Sciatic nerve (tissue), 2 donors: ENCODE results near the gene ZC3HAV1. TPM values are rescaled to one million over a fixed set of nuclear protein-coding genes. Genes with fewer than 3 reads are reported as not detected.
"Not testable (repeated sequence)": the region's sequence is repeated elsewhere in the genome, so short reads cannot be mapped to it uniquely, and the experiment has no call there.

Source experiments
- ATAC-seq: fragments of 200-7000 bp; cut with Tn5 transposase; one replicate; pipeline ENCODE4 v1.9.1; 2020; ENCODE audit warnings: mild to moderate bottlenecking, moderate library complexity
- DNase-seq: peaks from one replicate; pipeline ENCODE4 v3.0.0-alpha.2; 2020; ENCODE audit warnings: low spot score
- intact Hi-C: fragments of 100-400 bp; cut with DNase I; formaldehyde crosslinking; loops from one replicate; pipeline ENCODE4 v1.14.2; 2022
- total RNA-seq: library from RNA; stranded (reverse); fragmentation: NEBNext Ultra II Directional; extraction: Animal tissue kit (Norgen Biotek cat#: 25700); gene quantifications from one replicate; pipeline ENCODE4 v1.2.1, GENCODE V29; 2021
- donor health status: DM: no; HTN: no; CAD: no.
- donor health status: DM: no; HTN: no; CAD: no.

ZC3HAV1 gene
- 38.2 TPM for total RNA-seq

- peak; percentile 89 for DNase-seq
- intact Hi-C loops, result no loop called here
- ATAC-seq, result peak; percentile 96
These were observed at the start of gene ZC3HAV1 for GRCh38 chr7:139109188-139109982. TSS of gene ZC3HAV1 (minus strand) at chr7:139109720. CDS start at chr7:139109331, 389 bp downstream.

- no peak for DNase-seq
- no peak for ATAC-seq
- intact Hi-C loops, result no loop called here
These were observed 44.3 kb upstream of the ZC3HAV1 start for GRCh38 chr7:139153832-139154231.

- no peak for ATAC-seq
- no peak for DNase-seq
- intact Hi-C loops, result no loop called here
These were observed 42.6 kb upstream of the ZC3HAV1 start for GRCh38 chr7:139152149-139152548.

- DNase-seq, result no peak
- intact Hi-C loops, result no loop called here
- ATAC-seq, result no peak
These were observed 29.6 kb upstream of the ZC3HAV1 start for GRCh38 chr7:139139150-139139549.

- ATAC-seq (peak; percentile 99), DNase-seq (peak; percentile 90)
- intact Hi-C loops, result no loop called here
These were observed 24.0 kb upstream of the ZC3HAV1 start for GRCh38 chr7:139133335-139134139.

- intact Hi-C loops, result no loop called here
- no peak for DNase-seq
- ATAC-seq, result peak; percentile 15
These were observed 23.4 kb upstream of the ZC3HAV1 start for GRCh38 chr7:139132887-139133286.

GRCh38 chr7:139131601-139132041 is 22.1 kb upstream of the ZC3HAV1 start:
- DNase-seq (no peak), ATAC-seq (no peak)
- intact Hi-C loops, result no loop called here

- ATAC-seq, DNase-seq, intact Hi-C loops: not testable (repeated sequence)
These were observed 20.3 kb upstream of the ZC3HAV1 start for GRCh38 chr7:139129814-139130213.

- intact Hi-C loops, result no loop called here
- ATAC-seq, result no peak
- DNase-seq, result no peak
These were observed 18.1 kb upstream of the ZC3HAV1 start for GRCh38 chr7:139127648-139128047.

- intact Hi-C loops, result no loop called here
- ATAC-seq (no peak), DNase-seq (no peak)
These were observed 16.1 kb upstream of the ZC3HAV1 start for GRCh38 chr7:139125657-139126056.

GRCh38 chr7:139124995-139125394 is 15.5 kb upstream of the ZC3HAV1 start:
- intact Hi-C loops, DNase-seq, ATAC-seq: not testable (repeated sequence)

- DNase-seq, result no peak
- intact Hi-C loops, result no loop called here
- ATAC-seq, result no peak
These were observed 14.8 kb upstream of the ZC3HAV1 start for GRCh38 chr7:139124084-139124914.

GRCh38 chr7:139119486-139119849 is 9.9 kb upstream of the ZC3HAV1 start:
- intact Hi-C loops, result no loop called here
- ATAC-seq, result no peak

GRCh38 chr7:139118805-139119485 is 9.4 kb upstream of the ZC3HAV1 start:
- no peak for DNase-seq
- ATAC-seq, result peak; percentile 39
- intact Hi-C loops, result no loop called here

More at GRCh38 chr7:139119486-139119849, 9.9 kb upstream of the ZC3HAV1 start:
- no peak for DNase-seq

GRCh38 chr7:139118234-139118804 is 8.8 kb upstream of the ZC3HAV1 start:
- DNase-seq, result no peak
- ATAC-seq, result no peak
- intact Hi-C loops, result no loop called here

GRCh38 chr7:139117599-139118233 is 8.2 kb upstream of the ZC3HAV1 start:
- DNase-seq (no peak), ATAC-seq (no peak)
- intact Hi-C loops, result no loop called here

- intact Hi-C loops, result no loop called here
- no peak for ATAC-seq
- no peak for DNase-seq
These were observed 7.5 kb upstream of the ZC3HAV1 start for GRCh38 chr7:139116999-139117398.

GRCh38 chr7:139115104-139115503 is 5.6 kb upstream of the ZC3HAV1 start:
- DNase-seq, result no peak
- no peak for ATAC-seq
- intact Hi-C loops, result no loop called here
